Activated CD4-positive, alpha-beta T cell treated with anti-CD3 and anti-CD28 coated beads for 36 hours (primary cell): Measurements from ENCODE around the gene TBCCD1. TPM values are rescaled to one million over a fixed set of nuclear protein-coding genes. Genes with fewer than 3 reads are reported as not detected.
"Not testable (repeated sequence)": the region's sequence is repeated elsewhere in the genome, so short reads cannot be mapped to it uniquely, and the experiment has no call there.

Experiments used
- ATAC-seq: fragments of 200-7000 bp; cut with Tn5 transposase; one replicate; pipeline ENCODE4 v1.10.0; 2021; ENCODE audit warnings: mild to moderate bottlenecking, moderate library complexity
- CTCF ChIA-PET: fragments of 350-600 bp; sonication (Branson Sonifier 250); formaldehyde crosslinking; loops from one replicate; lab custom pipeline; 2021; ENCODE audit warnings: antibody characterized with exemption; lab: Charles Lee
- POLR2A ChIA-PET: fragments of 350-600 bp; sonication (Branson Sonifier 250); formaldehyde crosslinking; loops from one replicate; lab custom pipeline; 2021; ENCODE audit warnings: antibody characterized with exemption, inconsistent platforms; lab: Charles Lee
- DNase-seq: peaks from one replicate; pipeline ENCODE4 v3.0.0-alpha.2; 2020
- H3K27ac Mint-ChIP-seq: one replicate; pipeline ENCODE4 v1.8.0; 2021; ENCODE audit warnings: mixed read lengths
- H3K27me3 Mint-ChIP-seq: one replicate; pipeline ENCODE4 v1.8.0; 2021; ENCODE audit warnings: mixed read lengths
- H3K36me3 Mint-ChIP-seq: one replicate; pipeline ENCODE4 v1.8.0; 2021; ENCODE audit warnings: low read depth, mixed read lengths
- H3K4me1 Mint-ChIP-seq: one replicate; pipeline ENCODE4 v1.8.0; 2021; ENCODE audit warnings: mixed read lengths
- H3K4me3 Mint-ChIP-seq: one replicate; pipeline ENCODE4 v1.8.0; 2021; ENCODE audit warnings: mild to moderate bottlenecking, moderate library complexity, mixed read lengths
- H3K9me3 Mint-ChIP-seq: one replicate; pipeline ENCODE4 v1.8.0; 2021; ENCODE audit warnings: low read depth, mixed read lengths
- intact Hi-C, 2 experiments: fragments of 100-400 bp; cut with DNase I in 1 of 2; cut with micrococcal nuclease in 1 of 2; formaldehyde crosslinking; loops; one replicate each; pipeline versions ENCODE4 v1.14.2 to v1.15.1; 2022 to 2024; cut with DNase I, micrococcal nuclease
- total RNA-seq, 2 experiments: library from RNA; stranded (reverse); gene quantifications; one replicate each; pipeline ENCODE4 v1.2.3, GENCODE V29; 2021

Gene TBCCD1
- total RNA-seq, 2 experiments from 2014 or later, result 10.5 to 11.4 TPM

GRCh38 chr3:186510374-186511079, 56.6 kb downstream of the TBCCD1 start:
- Mint-ChIP-seq H3K27me3 (no peaks in the 10 kb centered on the region), H3K9me3 (no peaks in the 10 kb centered on the region), H3K27ac (peak overlapping the region; percentile 70), H3K4me1 (peaks cover 71% of the 10 kb centered on the region), H3K4me3 (peak overlapping the region; percentile 11), H3K36me3 (no peaks in the 10 kb centered on the region)
- ATAC-seq (no peak), DNase-seq (peak; percentile 41)
- ChIA-PET POLR2A (interaction anchor here (0.7 kb wide), 1 partner anchor 25 kb away, joined by 6 read pairs; no protein-coding TSS in a partner anchor), CTCF (interaction anchor here (0.6 to 1.5 kb wide), 4 partner anchors 24 to 107 kb away, joined by 3 to 11 read pairs (median 6); no protein-coding TSS in a partner anchor)
- intact Hi-C loops, result loop anchor here (1.0 to 5.0 kb wide), 4 partner anchors 11 to 372 kb away; no protein-coding TSS in a partner anchor

GRCh38 chr3:186509423-186509822, 57.7 kb downstream of the TBCCD1 start:
- H3K36me3 Mint-ChIP-seq, result no peaks in the 10 kb centered on the region
- H3K4me1 Mint-ChIP-seq, result peaks cover 60% of the 10 kb centered on the region
- H3K27me3 Mint-ChIP-seq, result no peaks in the 10 kb centered on the region
- ATAC-seq, result no peak
- ChIA-PET CTCF (interaction anchor here (1.5 kb wide), 1 partner anchor 30 kb away, joined by 4 read pairs; no protein-coding TSS in a partner anchor), POLR2A (no interaction called here)
- H3K27ac Mint-ChIP-seq, result no peak overlapping the region
- no peak overlapping the region for H3K4me3 Mint-ChIP-seq
- no peaks in the 10 kb centered on the region for H3K9me3 Mint-ChIP-seq
- intact Hi-C loops, result no loop called here
- no peak for DNase-seq

- DNase-seq, result peak; percentile 76
- Mint-ChIP-seq H3K4me1 (peaks cover 45% of the 10 kb centered on the region), H3K4me3 (no peak overlapping the region), H3K9me3 (no peaks in the 10 kb centered on the region), H3K27ac (peak overlapping the region; percentile 38), H3K36me3 (no peaks in the 10 kb centered on the region), H3K27me3 (no peaks in the 10 kb centered on the region)
- ChIA-PET CTCF (interaction anchor here (0.5 to 1.5 kb wide), 6 partner anchors 10 to 370 kb away, joined by 3 to 11 read pairs (median 3); no protein-coding TSS in a partner anchor), POLR2A (interaction anchor here (0.7 to 1.7 kb wide), 4 partner anchors 12 to 34 kb away, joined by 3 to 14 read pairs (median 3); no protein-coding TSS in a partner anchor)
- intact Hi-C loops, result no loop called here
- ATAC-seq, result peak; percentile 76
Measured at GRCh38 chr3:186506857-186507256, 60.3 kb downstream of the TBCCD1 start.

GRCh38 chr3:186506191-186506739, 60.9 kb downstream of the TBCCD1 start:
- no peaks in the 10 kb centered on the region for H3K9me3 Mint-ChIP-seq
- H3K36me3 Mint-ChIP-seq, result no peaks in the 10 kb centered on the region
- POLR2A ChIA-PET, result interaction anchor here (0.9 to 1.7 kb wide), 3 partner anchors 12 to 33 kb away, joined by 3 to 14 read pairs (median 3); no protein-coding TSS in a partner anchor
- DNase-seq (no peak), ATAC-seq (no peak)
- peak overlapping the region; percentile 37 for H3K27ac Mint-ChIP-seq
- no peak overlapping the region for H3K4me3 Mint-ChIP-seq
- intact Hi-C loops, result no loop called here
- peaks cover 39% of the 10 kb centered on the region for H3K4me1 Mint-ChIP-seq
- no peaks in the 10 kb centered on the region for H3K27me3 Mint-ChIP-seq
- CTCF ChIA-PET, result interaction anchor here (0.7 to 1.5 kb wide), 3 partner anchors 10 to 371 kb away, joined by 3 to 11 read pairs (median 3); no protein-coding TSS in a partner anchor

GRCh38 chr3:186502966-186503712, 64.0 kb downstream of the TBCCD1 start:
- peaks cover 6% of the 10 kb centered on the region for H3K9me3 Mint-ChIP-seq
- H3K27ac Mint-ChIP-seq, result no peak overlapping the region
- POLR2A ChIA-PET, result no interaction called here
- ATAC-seq (no peak), DNase-seq (no peak)
- H3K27me3 Mint-ChIP-seq, result no peaks in the 10 kb centered on the region
- intact Hi-C loops, result no loop called here
- no peaks in the 10 kb centered on the region for H3K36me3 Mint-ChIP-seq
- H3K4me3 Mint-ChIP-seq, result no peak overlapping the region
- CTCF ChIA-PET, result interaction anchor here (0.6 to 0.9 kb wide), 4 partner anchors 8 to 37 kb away, joined by 3 to 5 read pairs (median 4); no protein-coding TSS in a partner anchor
- peaks cover 21% of the 10 kb centered on the region for H3K4me1 Mint-ChIP-seq

- Mint-ChIP-seq H3K36me3 (no peaks in the 10 kb centered on the region), H3K9me3 (peaks cover 6% of the 10 kb centered on the region), H3K4me1 (peaks cover 21% of the 10 kb centered on the region), H3K4me3 (no peak overlapping the region), H3K27me3 (no peaks in the 10 kb centered on the region), H3K27ac (no peak overlapping the region)
- ATAC-seq (peak; percentile 34), DNase-seq (peak; percentile 20)
- ChIA-PET CTCF (interaction anchor here (0.7 kb wide), 1 partner anchor 1103 kb away, joined by 3 read pairs; no protein-coding TSS in a partner anchor), POLR2A (no interaction called here)
- intact Hi-C loops, result no loop called here
Measured at GRCh38 chr3:186502138-186502948, 64.8 kb downstream of the TBCCD1 start.

GRCh38 chr3:186499949-186500348, 67.2 kb downstream of the TBCCD1 start:
- H3K4me1 Mint-ChIP-seq, result peaks cover 10% of the 10 kb centered on the region
- H3K9me3 Mint-ChIP-seq, H3K27ac Mint-ChIP-seq, DNase-seq, POLR2A ChIA-PET, ATAC-seq, H3K27me3 Mint-ChIP-seq, intact Hi-C loops, H3K4me3 Mint-ChIP-seq, H3K36me3 Mint-ChIP-seq: not testable (repeated sequence)
- CTCF ChIA-PET, result interaction anchor here (0.6 to 1.9 kb wide), 4 partner anchors 8 to 35 kb away, joined by 3 to 7 read pairs (median 4); no protein-coding TSS in a partner anchor

- POLR2A ChIA-PET, ATAC-seq, DNase-seq, H3K4me1 Mint-ChIP-seq, H3K9me3 Mint-ChIP-seq, H3K27ac Mint-ChIP-seq, H3K27me3 Mint-ChIP-seq, H3K36me3 Mint-ChIP-seq, intact Hi-C loops, H3K4me3 Mint-ChIP-seq: not testable (repeated sequence)
- CTCF ChIA-PET, result interaction anchor here (0.9 kb wide), 1 partner anchor 117 kb away, joined by 3 read pairs; no protein-coding TSS in a partner anchor
Measured at GRCh38 chr3:186498022-186498421, 69.1 kb downstream of the TBCCD1 start.

- CTCF ChIA-PET, result interaction anchor here (0.9 to 1.0 kb wide), 2 partner anchors 21 to 117 kb away, joined by 3 to 4 read pairs; no protein-coding TSS in a partner anchor
- no peak for DNase-seq
- Mint-ChIP-seq H3K4me1 (peaks cover 2% of the 10 kb centered on the region), H3K9me3 (peaks cover 6% of the 10 kb centered on the region), H3K27me3 (no peaks in the 10 kb centered on the region), H3K36me3 (no peaks in the 10 kb centered on the region), H3K27ac (no peak overlapping the region), H3K4me3 (no peak overlapping the region)
- no peak for ATAC-seq
- POLR2A ChIA-PET, result no interaction called here
- intact Hi-C loops, result no loop called here
Measured at GRCh38 chr3:186497608-186498007, 69.5 kb downstream of the TBCCD1 start.

- Mint-ChIP-seq H3K36me3 (no peaks in the 10 kb centered on the region), H3K27me3 (no peaks in the 10 kb centered on the region), H3K4me1 (no peaks in the 10 kb centered on the region), H3K27ac (no peak overlapping the region), H3K4me3 (no peak overlapping the region), H3K9me3 (peaks cover 6% of the 10 kb centered on the region)
- intact Hi-C loops, result no loop called here
- DNase-seq (no peak), ATAC-seq (no peak)
- ChIA-PET CTCF (interaction anchor here (0.6 to 2.9 kb wide), 7 partner anchors 22 to 81 kb away, joined by 3 to 11 read pairs (median 4); no protein-coding TSS in a partner anchor), POLR2A (no interaction called here)
Measured at GRCh38 chr3:186496635-186497034, 70.5 kb downstream of the TBCCD1 start.
